A204.1 (cell line): ENCODE measurements around the gene INAVA.

ENCODE experiments used
- FAIRE-seq: peaks from 2 replicates; lab custom pipeline; 2012; peaks lifted over from hg19 to GRCh38; lab: Jason Lieb, UNC

Gene INAVA

GRCh38 chr1:200877839-200878551, 16.7 kb upstream of the INAVA start:
- FAIRE-seq = no peak

DNA sequence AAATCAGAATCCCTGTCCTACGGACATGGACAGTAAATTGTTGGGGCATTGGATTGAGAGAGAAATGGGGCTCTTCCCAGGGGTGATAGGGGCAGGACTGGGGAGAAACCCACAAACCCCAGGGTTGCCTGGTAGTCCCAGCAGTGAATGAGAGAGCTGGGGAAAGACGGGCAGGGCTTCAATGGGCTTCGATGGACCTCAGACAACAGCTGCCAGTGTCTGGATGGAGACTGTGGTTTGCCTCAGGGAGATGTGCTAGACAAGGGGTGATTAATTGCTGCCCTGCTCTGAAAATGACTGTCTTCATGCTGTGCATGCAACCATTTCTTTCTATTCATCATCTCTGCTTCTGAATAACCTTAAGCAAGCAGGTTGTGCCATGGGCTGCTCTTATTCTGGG, 14.5 kb upstream of the INAVA start:
- FAIRE-seq = no peak

DNA sequence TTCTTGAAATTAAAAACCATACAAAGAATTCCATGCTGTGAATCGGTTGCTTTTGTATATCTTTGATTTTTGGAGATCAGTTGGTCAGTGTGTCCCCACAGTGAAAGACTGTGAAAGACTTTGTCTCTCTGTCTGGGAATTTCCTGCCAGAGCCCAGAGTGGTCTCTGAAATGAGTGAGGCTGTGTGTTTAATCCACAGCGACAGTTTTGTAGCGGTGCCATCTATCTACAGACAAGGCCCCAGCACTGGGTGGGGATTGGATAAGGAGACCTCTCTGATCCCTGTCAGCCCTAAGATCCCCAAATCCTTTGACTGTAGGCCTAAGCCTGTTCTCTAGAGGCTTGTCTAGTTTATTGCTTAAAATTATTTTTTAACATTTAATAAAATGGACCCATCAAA, 11.6 kb upstream of the INAVA start:
- no peak for FAIRE-seq

- no peak for FAIRE-seq
Measured at GRCh38 chr1:200885623-200886402, 8.9 kb upstream of the INAVA start.

GRCh38 chr1:200886594-200886993, 8.1 kb upstream of the INAVA start:
- FAIRE-seq = no peak

DNA sequence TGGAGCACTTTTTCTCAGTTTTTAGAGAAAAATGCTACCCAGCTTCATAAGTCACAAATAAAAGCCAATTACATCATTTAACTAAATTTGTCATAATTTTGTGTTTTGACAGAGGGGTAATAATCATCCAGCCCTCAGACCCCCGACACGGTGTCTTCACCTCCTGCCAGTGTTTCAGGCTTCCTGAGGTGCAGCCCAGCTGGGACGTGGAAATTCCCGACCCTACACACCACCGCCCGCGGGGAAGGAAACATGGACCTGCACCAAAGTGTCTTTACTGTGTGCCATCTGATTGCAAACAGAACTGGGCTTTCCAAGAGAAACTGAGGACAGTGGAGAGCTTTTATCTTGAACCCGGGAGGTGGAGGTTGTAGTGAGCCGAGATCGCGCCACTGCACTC, 7.7 kb upstream of the INAVA start:
- no peak for FAIRE-seq

GRCh38 chr1:200887772-200888348, 6.8 kb upstream of the INAVA start:
- FAIRE-seq = no peak

DNA sequence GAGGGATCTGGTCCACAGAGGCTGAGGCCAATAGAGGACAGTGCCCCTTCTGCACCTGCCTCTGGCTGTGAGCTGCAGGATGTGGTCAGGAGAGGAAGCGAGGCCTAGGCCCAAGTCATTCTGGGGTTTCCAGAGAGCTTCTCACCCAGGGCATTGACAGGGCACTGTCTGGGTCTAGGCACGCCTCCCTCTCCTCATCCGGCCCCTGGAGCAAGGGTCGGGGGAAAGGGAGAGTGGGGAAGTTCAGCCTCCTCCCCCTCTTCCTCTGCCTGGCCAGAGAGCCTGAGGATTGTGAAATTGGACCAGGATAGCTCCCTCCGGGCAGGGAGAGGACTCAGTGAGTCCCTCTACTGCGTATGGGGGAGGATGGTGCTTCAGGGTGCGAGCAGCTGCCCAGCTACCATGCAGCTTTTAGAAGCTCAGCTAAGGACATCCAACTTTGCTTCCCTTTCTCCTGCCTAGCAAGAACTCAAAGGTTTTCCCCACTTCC, 6.3 kb upstream of the INAVA start:
- no peak for FAIRE-seq

DNA sequence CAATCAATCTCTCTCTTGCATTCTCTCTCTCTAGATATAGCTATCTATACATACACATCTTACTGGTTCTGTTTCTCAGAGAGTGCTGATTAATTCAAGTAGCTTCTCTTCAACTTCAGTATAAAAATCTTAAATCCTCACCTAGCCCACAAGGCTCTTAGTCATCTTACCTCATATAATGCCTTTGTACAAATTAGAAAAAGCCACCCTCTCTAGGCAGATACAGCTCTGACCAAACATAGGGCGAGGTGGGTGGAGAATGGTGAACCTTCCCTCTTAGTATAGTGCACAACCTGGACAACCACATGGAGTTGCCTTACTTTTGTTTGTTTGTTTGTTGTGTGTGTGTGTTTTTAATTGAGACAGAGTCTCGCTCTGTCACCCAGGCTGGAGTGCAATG, 5.1 kb upstream of the INAVA start:
- FAIRE-seq = no peak

- FAIRE-seq = no peak
Measured at GRCh38 chr1:200890027-200890426, 4.7 kb upstream of the INAVA start.

DNA sequence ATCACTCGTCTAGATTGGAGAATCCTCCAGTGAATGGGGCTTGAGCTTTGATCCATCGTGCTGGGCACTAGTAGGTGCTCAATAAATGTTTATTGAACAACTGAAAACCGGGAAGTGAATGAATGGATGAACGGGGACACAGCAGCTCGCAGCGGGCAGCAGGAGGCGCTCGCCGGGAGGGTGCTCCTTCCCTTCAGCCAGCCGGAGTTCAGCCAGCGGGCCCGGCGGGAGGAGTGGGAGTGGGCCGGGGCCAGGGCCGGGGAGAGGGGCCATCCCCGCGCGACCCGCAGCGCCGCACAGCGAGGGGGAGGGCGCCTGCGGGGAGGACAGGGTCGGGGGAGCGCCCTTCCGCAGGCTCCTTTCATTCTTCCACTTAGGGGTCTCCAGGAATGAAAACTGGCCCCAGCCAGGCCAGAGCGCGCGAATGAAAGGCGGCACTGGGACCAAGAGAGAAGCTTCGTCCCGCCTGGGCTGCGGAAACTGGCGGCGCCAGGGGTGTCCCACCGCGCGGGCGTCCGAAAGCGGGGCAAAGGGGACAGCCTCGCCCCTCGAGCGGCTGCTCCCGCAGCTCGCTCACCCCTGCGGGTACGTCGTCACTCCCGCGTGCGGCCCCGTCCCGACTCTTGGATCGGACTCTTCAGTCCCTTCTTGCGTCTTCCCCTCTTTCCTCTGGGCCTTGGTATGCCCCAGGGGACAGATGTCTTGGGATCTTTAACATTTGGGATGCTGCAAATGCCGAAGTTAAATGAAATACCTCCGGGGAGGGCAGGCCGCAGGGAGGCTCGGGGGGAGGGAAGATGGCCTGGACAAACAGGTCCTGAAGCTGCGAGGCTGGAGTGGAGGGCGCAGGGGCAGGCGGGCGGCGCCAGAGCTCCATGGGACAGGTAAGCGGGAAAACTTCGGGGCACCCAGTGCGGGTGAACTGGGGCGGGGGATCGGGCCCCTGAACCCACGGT, 3.6 kb upstream of the INAVA start:
- no peak for FAIRE-seq

- no peak for FAIRE-seq
Measured at GRCh38 chr1:200891774-200892157, 2.9 kb upstream of the INAVA start.

DNA sequence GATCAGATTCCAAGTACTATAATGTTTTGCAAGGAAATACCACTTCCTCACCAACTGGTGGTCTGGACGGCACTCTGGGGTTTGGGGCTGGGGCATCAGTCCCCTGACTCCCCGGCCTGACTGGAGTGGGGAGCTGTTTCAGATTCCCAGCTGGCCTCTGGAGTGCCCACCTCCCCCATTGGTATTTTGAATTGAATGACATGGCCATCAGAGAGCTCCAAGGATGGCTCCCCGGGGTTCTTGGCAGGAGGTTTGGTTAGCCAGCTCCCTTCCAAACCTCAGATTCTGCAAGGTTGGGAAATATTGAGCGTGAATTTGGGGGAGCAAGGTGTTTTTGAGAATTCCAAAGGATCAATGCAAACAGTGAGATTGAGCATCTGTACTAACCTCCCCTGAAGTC, 2.2 kb upstream of the INAVA start:
- no peak for FAIRE-seq

DNA sequence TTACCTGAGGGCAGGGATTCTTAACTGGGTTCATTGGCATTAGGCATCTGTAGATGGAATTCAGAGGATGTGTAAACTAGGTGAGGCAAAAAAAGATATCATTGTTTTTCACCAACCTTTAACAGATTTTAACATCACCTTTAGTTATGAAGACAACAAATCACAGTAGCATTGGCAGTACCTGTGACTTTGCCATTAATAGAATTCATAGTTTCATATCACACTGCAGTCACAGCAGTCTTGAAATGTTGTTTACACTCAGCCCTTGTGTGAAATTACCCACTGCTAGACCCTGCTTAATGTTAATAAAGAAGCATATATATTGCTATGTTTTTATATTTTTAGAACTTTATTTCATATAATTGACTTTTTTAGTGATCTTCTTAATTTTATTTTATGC, 1.7 kb upstream of the INAVA start:
- FAIRE-seq = no peak

- no peak for FAIRE-seq
Measured at GRCh38 chr1:200893411-200893901, 1.2 kb upstream of the INAVA start.

- FAIRE-seq = no peak
Measured at GRCh38 chr1:200895443-200895789, 716 bp downstream of the INAVA start.

- no peak for FAIRE-seq
Measured at GRCh38 chr1:200895801-200896530, 1.3 kb downstream of the INAVA start.

GRCh38 chr1:200896531-200897196, 2.0 kb downstream of the INAVA start:
- FAIRE-seq = no peak

DNA sequence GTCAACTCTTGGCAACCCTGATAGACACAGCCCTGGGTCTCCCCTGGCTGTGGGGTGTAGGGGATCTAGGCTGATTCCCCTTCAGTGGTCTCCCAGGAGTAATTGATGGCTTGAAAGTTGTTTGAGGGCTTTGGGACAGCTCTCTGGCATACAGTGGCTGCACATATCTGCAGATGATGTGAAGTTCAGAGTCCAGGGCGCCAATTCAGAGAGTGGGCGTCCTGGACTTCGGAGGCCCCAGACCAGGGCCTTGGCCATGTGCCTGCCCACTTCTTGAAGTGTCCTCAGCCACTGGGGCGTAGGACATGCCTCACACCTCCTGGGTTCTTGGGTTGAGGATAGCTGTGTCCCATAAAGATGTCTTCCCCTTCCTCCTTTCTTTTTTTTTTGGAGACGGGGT, 2.6 kb downstream of the INAVA start:
- FAIRE-seq = no peak

GRCh38 chr1:200899015-200899386, 4.3 kb downstream of the INAVA start:
- no peak for FAIRE-seq

DNA sequence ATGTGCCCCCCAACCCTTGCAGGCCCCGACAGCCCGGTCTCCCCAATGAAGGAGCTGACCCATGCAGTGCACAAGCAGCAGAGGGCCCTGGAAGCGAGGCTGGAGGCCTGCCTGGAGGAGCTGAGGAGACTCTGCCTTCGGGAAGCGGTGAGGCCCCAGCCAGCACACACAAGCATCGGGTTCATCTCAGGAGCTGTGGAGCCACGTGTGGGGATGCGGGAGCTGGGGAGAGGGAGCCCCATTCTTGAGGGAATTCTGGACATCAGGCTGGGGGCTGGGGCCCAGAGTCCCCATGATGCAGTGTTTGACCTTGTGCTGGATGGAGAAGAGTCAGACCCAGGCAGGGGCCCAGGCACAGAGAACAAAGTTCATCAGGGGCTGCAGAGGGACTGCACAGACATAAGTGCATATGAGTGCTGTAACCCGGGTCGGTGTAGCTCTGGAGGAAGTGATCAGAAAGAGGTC, 4.8 kb downstream of the INAVA start:
- no peak for FAIRE-seq
